AG04450 (cell line): ENCODE data around the gene GJB6. TPM values are rescaled to one million over a fixed set of nuclear protein-coding genes. Genes with fewer than 3 reads are reported as not detected.

Source experiments
- CTCF ChIA-PET: fragments of 300-600, 350-600 bp; formaldehyde crosslinking; extraction: SDS; loops from one replicate; lab custom pipeline; 2022; ENCODE audit warnings: antibody characterized with exemption, inconsistent platforms; lab: Charles Lee
- POLR2A ChIA-PET: fragments of 350-600 bp; formaldehyde crosslinking; extraction: SDS; loops from one replicate; lab custom pipeline; 2021; ENCODE audit warnings: antibody characterized with exemption, inconsistent platforms; lab: Yijun Ruan, JAX
- DNase-seq: peaks from one replicate; pipeline ENCODE4 v3.0.0-alpha.2; 2011; ENCODE audit warnings: low read depth, low spot score
- H3K27ac ChIP-seq: one replicate; pipeline ENCODE4 v1.5.1; 2012; ENCODE audit warnings: low read depth, low read length, control low read depth
- H3K27me3 ChIP-seq: one replicate; pipeline ENCODE4 v1.6.0; 2012; ENCODE audit warnings: low read length; ENCODE audit not compliant: control insufficient read depth, insufficient read depth
- H3K4me3 ChIP-seq: 2 replicates; pipeline ENCODE4 v1.5.1; 2011; ENCODE audit warnings: mild to moderate bottlenecking, low read depth, low read length, control low read depth
- H3K9me3 ChIP-seq: 2 replicates; pipeline ENCODE4 v1.5.1; 2012; ENCODE audit warnings: low read length; ENCODE audit not compliant: control insufficient read depth, insufficient read depth
- CTCF ChIP-seq: IDR thresholded peaks from 2 replicates; pipeline ENCODE4 v1.5.1; 2011; ENCODE audit warnings: low read depth, low read length, control low read depth, inconsistent platforms
- polyA plus RNA-seq: library from polyadenylated mRNA; depleted of rRNA; stranded (reverse); fragments of >200 nt; gene quantifications from 2 replicates; pipeline ENCODE4 v1.2.3, GENCODE V29; 2011

GJB6 gene
- polyA plus RNA-seq, 1 experiment, result not detected

DNA sequence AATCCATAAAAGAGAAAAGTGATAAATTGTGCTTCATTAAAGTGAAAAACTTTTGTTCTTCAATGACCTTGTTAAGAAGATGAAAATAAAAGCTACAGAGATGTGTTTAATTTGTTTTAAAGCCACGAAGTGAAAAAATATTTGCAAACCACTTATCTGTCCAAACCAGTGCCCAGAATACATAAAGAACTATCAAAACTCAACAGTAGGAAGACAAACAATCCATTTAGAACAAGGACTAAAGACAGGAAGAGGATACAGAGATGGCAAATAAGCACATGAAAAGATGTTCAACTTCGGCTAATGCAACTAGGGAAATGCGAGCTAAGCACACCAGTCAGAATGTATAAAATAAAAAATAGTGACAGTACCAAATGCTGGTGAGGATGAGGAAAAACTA, 15.0 kb downstream of the GJB6 start:
- TF ChIP-seq CTCF, result no peak
- no peak for DNase-seq
- Histone ChIP-seq H3K27me3 (peaks cover 37% of the 10 kb centered on the region), H3K9me3 (no peaks in the 10 kb centered on the region), H3K27ac (no peak overlapping the region), H3K4me3 (no peak overlapping the region)
- CTCF ChIA-PET, result interaction anchor here (0.6 kb wide), 1 partner anchor 20 kb away, joined by 6 read pairs; no protein-coding TSS in a partner anchor
- POLR2A ChIA-PET, result no interaction called here

DNA sequence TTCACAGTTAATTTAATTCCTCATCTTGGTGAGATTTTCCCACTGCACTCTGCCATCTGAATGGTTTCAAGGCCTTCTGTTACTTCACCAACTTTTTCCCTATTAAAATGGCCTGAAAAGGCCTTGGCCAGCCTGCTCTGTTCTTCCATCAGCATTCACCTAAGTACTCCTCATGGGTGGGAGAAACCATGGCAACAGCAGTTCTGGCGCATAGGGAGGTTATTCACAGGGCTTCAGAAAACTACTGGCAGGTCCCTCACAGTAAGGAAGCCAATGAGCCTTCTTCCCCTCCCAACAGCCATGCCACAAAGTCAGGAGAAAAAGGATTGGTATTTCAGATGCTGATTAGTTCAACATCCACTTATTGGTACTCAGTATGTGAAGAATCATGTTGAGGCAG, 22.2 kb downstream of the GJB6 start:
- CTCF ChIA-PET, result interaction anchor here (0.6 to 0.9 kb wide), 2 partner anchors 10 to 13 kb away, joined by 3 to 8 read pairs; no protein-coding TSS in a partner anchor
- no peaks in the 10 kb centered on the region for H3K9me3 ChIP-seq
- no peak overlapping the region for H3K4me3 ChIP-seq
- DNase-seq, result no peak
- H3K27ac ChIP-seq, result no peak overlapping the region
- peaks cover 41% of the 10 kb centered on the region for H3K27me3 ChIP-seq
- no peak for TF ChIP-seq CTCF
- POLR2A ChIA-PET, result no interaction called here

GRCh38 chr13:20206698-20207235, 25.4 kb downstream of the GJB6 start:
- H3K9me3 ChIP-seq, result no peaks in the 10 kb centered on the region; the same call in 1 of the 2 replicates
- CTCF ChIA-PET, result interaction anchor here (1.0 kb wide), 1 partner anchor 10 kb away, joined by 7 read pairs; no protein-coding TSS in a partner anchor
- H3K27me3 ChIP-seq, result peaks cover 35% of the 10 kb centered on the region
- DNase-seq, result no peak
- no peak for TF ChIP-seq CTCF
- H3K27ac ChIP-seq, result no peak overlapping the region
- POLR2A ChIA-PET, result no interaction called here
- no peak overlapping the region for H3K4me3 ChIP-seq

- ChIA-PET POLR2A (no interaction called here), CTCF (interaction anchor here (1.0 to 1.1 kb wide), 2 partner anchors 9 kb away, joined by 3 to 7 read pairs; no protein-coding TSS in a partner anchor)
- no peak for DNase-seq
- Histone ChIP-seq H3K27me3 (peaks cover 35% of the 10 kb centered on the region), H3K4me3 (no peak overlapping the region), H3K27ac (no peak overlapping the region), H3K9me3 (no peaks in the 10 kb centered on the region; the same call in none of the 2 replicates)
- TF ChIP-seq CTCF, result no peak
Observed at GRCh38 chr13:20206065-20206697, 25.9 kb downstream of the GJB6 start.

DNA sequence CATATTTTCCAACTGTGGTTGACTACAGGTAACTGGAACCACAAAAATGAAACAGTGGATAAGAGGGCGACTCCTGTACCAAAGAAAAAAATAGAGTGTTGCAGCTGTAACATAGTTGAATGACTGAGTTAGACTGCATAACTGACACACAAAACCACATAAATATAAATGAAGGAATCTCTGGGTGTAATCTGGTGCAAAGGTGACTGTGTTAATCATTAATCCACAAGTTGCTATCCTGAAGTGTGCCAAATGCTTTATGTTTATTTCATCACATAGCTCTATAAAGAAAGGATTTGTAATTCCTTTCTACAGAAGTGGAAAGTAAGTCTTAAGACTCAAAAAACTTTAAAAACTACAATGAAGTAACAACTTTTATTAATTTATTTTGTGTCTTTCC, 33.3 kb downstream of the GJB6 start:
- Histone ChIP-seq H3K9me3 (no peaks in the 10 kb centered on the region; the same call in 1 of the 2 replicates), H3K4me3 (no peak overlapping the region), H3K27ac (no peak overlapping the region), H3K27me3 (peaks cover 52% of the 10 kb centered on the region)
- ChIA-PET CTCF (interaction anchor here (0.7 to 1.1 kb wide), 4 partner anchors 13 to 296 kb away, joined by 3 read pairs; no protein-coding TSS in a partner anchor), POLR2A (no interaction called here)
- DNase-seq, result no peak
- no peak for TF ChIP-seq CTCF
